Trophoblast cell (in vitro differentiated cells and primary cell): ENCODE results near the gene CD79A.

Source experiments
- DNase-seq, 2 donors: peaks; one replicate each; pipeline ENCODE4 v3.0.0-alpha.2; 2016
- H2AFZ ChIP-seq: 2 replicates; pipeline ENCODE4 v1.6.1; 2013; ENCODE audit warnings: low read length, moderate library complexity, mild to moderate bottlenecking; ENCODE audit not compliant: insufficient read depth, poor library complexity
- H2AK5ac ChIP-seq: 2 replicates; pipeline ENCODE4 v1.6.1; 2013; ENCODE audit warnings: mild to moderate bottlenecking, low read length
- H2BK120ac ChIP-seq: 2 replicates; pipeline ENCODE4 v1.6.1; 2013; ENCODE audit warnings: low read length, mild to moderate bottlenecking, moderate library complexity; ENCODE audit not compliant: insufficient read depth, poor library complexity
- H2BK12ac ChIP-seq: 2 replicates; pipeline ENCODE4 v1.6.1; 2013; ENCODE audit warnings: mild to moderate bottlenecking, low read length, moderate library complexity
- H2BK5ac ChIP-seq: 2 replicates; pipeline ENCODE4 v1.6.1; 2013; ENCODE audit warnings: low read length, low read depth, moderate library complexity, mild to moderate bottlenecking; ENCODE audit not compliant: poor library complexity
- H3K14ac ChIP-seq: 2 replicates; pipeline ENCODE4 v1.6.1; 2013; ENCODE audit warnings: mild to moderate bottlenecking, low read length
- H3K18ac ChIP-seq: 2 replicates; pipeline ENCODE4 v1.6.1; 2013; ENCODE audit warnings: mild to moderate bottlenecking, low read length
- H3K23ac ChIP-seq: 2 replicates; pipeline ENCODE4 v1.6.1; 2013; ENCODE audit warnings: low read length
- H3K27ac ChIP-seq: 2 replicates; pipeline ENCODE4 v1.5.1; 2013; ENCODE audit warnings: low read depth, mild to moderate bottlenecking, inconsistent platforms, low read length, moderate library complexity
- H3K27me3 ChIP-seq: 2 replicates; pipeline ENCODE4 v1.6.1; 2013; ENCODE audit warnings: inconsistent platforms, mild to moderate bottlenecking, low read length, moderate library complexity; ENCODE audit not compliant: insufficient read depth
- H3K36me3 ChIP-seq, 2 experiments: 1 replicate in 1 of 2; 2 replicates in 1 of 2; pipeline ENCODE4 v1.6.1; 2013; ENCODE audit warnings: low read length in 2 of 2, mild to moderate bottlenecking in 2 of 2, moderate library complexity in 1 of 2; ENCODE audit not compliant: insufficient read depth in 2 of 2, control insufficient read depth in 1 of 2
- H3K4ac ChIP-seq: 2 replicates; pipeline ENCODE4 v1.6.1; 2013; ENCODE audit warnings: low read depth, mild to moderate bottlenecking, low read length, moderate library complexity
- H3K4me1 ChIP-seq, 2 experiments: 1 replicate in 1 of 2; 2 replicates in 1 of 2; pipeline ENCODE4 v1.6.1; 2013; ENCODE audit warnings: low read length in 2 of 2, mild to moderate bottlenecking in 2 of 2, moderate library complexity in 1 of 2; ENCODE audit not compliant: insufficient read depth in 2 of 2, control insufficient read depth in 1 of 2
- H3K4me2 ChIP-seq: 2 replicates; pipeline ENCODE4 v1.6.1; 2013; ENCODE audit warnings: inconsistent platforms, mild to moderate bottlenecking, low read length, moderate library complexity
- H3K4me3 ChIP-seq: 2 replicates; pipeline ENCODE4 v1.5.1; 2013; ENCODE audit warnings: mild to moderate bottlenecking, low read depth, low read length, inconsistent platforms
- H3K79me1 ChIP-seq: one replicate; pipeline ENCODE4 v1.6.1; 2013; ENCODE audit warnings: low read length
- H3K79me2 ChIP-seq: 2 replicates; pipeline ENCODE4 v1.6.1; 2013; ENCODE audit warnings: low read length, mild to moderate bottlenecking; ENCODE audit not compliant: control insufficient read depth, insufficient read depth, poor library complexity
- H3K9ac ChIP-seq: 2 replicates; pipeline ENCODE4 v1.6.1; 2013; ENCODE audit warnings: mild to moderate bottlenecking, low read length
- H3K9me3 ChIP-seq: 2 replicates; pipeline ENCODE4 v1.6.1; 2013; ENCODE audit warnings: low read depth, mild to moderate bottlenecking, control low read depth, inconsistent platforms, low read length; ENCODE audit not compliant: insufficient read depth
- H4K12ac ChIP-seq: 2 replicates; pipeline ENCODE4 v1.6.1; 2013; ENCODE audit warnings: low read depth, mild to moderate bottlenecking, low read length, moderate library complexity
- H4K8ac ChIP-seq: 2 replicates; pipeline ENCODE4 v1.6.1; 2013; ENCODE audit warnings: low read depth, mild to moderate bottlenecking, low read length, moderate library complexity
- H4K91ac ChIP-seq: one replicate; pipeline ENCODE4 v1.6.1; 2013; ENCODE audit warnings: low read depth, mild to moderate bottlenecking, low read length, moderate library complexity
- WGBS: extraction: QIAGEN DNeasy Blood & Tissue Kit; methylation state at CpG from one replicate; pipeline ENCODE4 v1.1.7; 2013; ENCODE audit warnings: missing lambda C conversion rate; ENCODE audit not compliant: insufficient read length, insufficient coverage; ENCODE audit errors: extremely low coverage; 5-methylcytosine and 5-hydroxymethylcytosine counted together

The CD79A gene

GRCh38 chr19:41844601-41845000 lies 32.5 kb upstream of the CD79A start, which contains the start of gene LYPD4:
LYPD4 (minus strand) TSS chr19:41844683; CDS start chr19:41839285, 5,398 bp downstream.
- Histone ChIP-seq H2BK12ac (no peak within 1 kb of the TSS), H3K14ac (no peak within 1 kb of the TSS), H2BK120ac (no peak within 1 kb of the TSS), H4K8ac (no peak within 1 kb of the TSS), H3K9ac (no peak within 1 kb of the TSS), H3K9me3 (peaks cover 2% of the 10 kb centered on the region), H4K12ac (no peak within 1 kb of the TSS), H3K4me1 (no peaks in the 10 kb centered on the region), H3K79me2 (no peaks in the 10 kb centered on the region), H3K79me1 (no peaks in the 10 kb centered on the region), H4K91ac (no peak within 1 kb of the TSS), H3K4me3 (no peak within 1 kb of the TSS), H3K4me2 (no peak within 1 kb of the TSS), H3K18ac (no peak within 1 kb of the TSS), H2AK5ac (no peak within 1 kb of the TSS), H2BK5ac (no peak within 1 kb of the TSS), H3K4ac (no peak within 1 kb of the TSS), H2AFZ (no peak within 1 kb of the TSS), H3K27me3 (no peaks in the 10 kb centered on the region), H3K27ac (no peak within 1 kb of the TSS), H3K23ac (no peak within 1 kb of the TSS), H3K36me3 (no peaks in the 10 kb centered on the region)
- no CpG with 5 or more reads among the region's 30 CpGs for WGBS
- no peak for DNase-seq

- H3K4ac ChIP-seq: no peak within 1 kb of the TSS
- H3K36me3 ChIP-seq: no peaks in the 10 kb centered on the region
- H3K9ac ChIP-seq: no peak within 1 kb of the TSS
- no peak within 1 kb of the TSS for H2AK5ac ChIP-seq
- no peak within 1 kb of the TSS for H4K8ac ChIP-seq
- no peak within 1 kb of the TSS for H3K18ac ChIP-seq
- H4K91ac ChIP-seq: no peak within 1 kb of the TSS
- no peaks in the 10 kb centered on the region for H3K4me1 ChIP-seq
- no peak within 1 kb of the TSS for H3K4me3 ChIP-seq
- H2BK5ac ChIP-seq: no peak within 1 kb of the TSS
- H2BK12ac ChIP-seq: no peak within 1 kb of the TSS
- no peak within 1 kb of the TSS for H4K12ac ChIP-seq
- no peak within 1 kb of the TSS for H3K27ac ChIP-seq
- no peaks in the 10 kb centered on the region for H3K79me1 ChIP-seq
- no peak within 1 kb of the TSS for H3K23ac ChIP-seq
- peaks cover 2% of the 10 kb centered on the region for H3K9me3 ChIP-seq
- H3K4me2 ChIP-seq: no peak within 1 kb of the TSS
- H2AFZ ChIP-seq: no peak within 1 kb of the TSS
- H3K79me2 ChIP-seq: no peaks in the 10 kb centered on the region
- no peak for DNase-seq
- no peaks in the 10 kb centered on the region for H3K27me3 ChIP-seq
- H3K14ac ChIP-seq: no peak within 1 kb of the TSS
- H2BK120ac ChIP-seq: no peak within 1 kb of the TSS
- WGBS: no CpG with 5 or more reads among the region's 3 CpGs
Measured at GRCh38 chr19:41845001-41845050, 32.3 kb upstream of the CD79A start, which contains the start of gene DMRTC2. DMRTC2 (plus strand) TSS chr19:41845042; CDS start chr19:41847429, 2,387 bp downstream.

GRCh38 chr19:41845051-41845590 lies 32.0 kb upstream of the CD79A start:
- Histone ChIP-seq H2BK5ac (no peak overlapping the region), H3K18ac (no peak overlapping the region), H2BK12ac (no peak overlapping the region), H3K4me2 (no peak overlapping the region), H3K4ac (no peak overlapping the region), H4K12ac (no peak overlapping the region), H2AK5ac (no peak overlapping the region), H2AFZ (no peak overlapping the region), H3K27me3 (no peaks in the 10 kb centered on the region), H3K36me3 (no peaks in the 10 kb centered on the region), H3K79me1 (no peaks in the 10 kb centered on the region), H3K27ac (no peak overlapping the region), H3K79me2 (no peaks in the 10 kb centered on the region), H3K9me3 (peaks cover 2% of the 10 kb centered on the region), H3K23ac (no peak overlapping the region), H4K91ac (no peak overlapping the region), H3K4me3 (no peak overlapping the region), H3K14ac (no peak overlapping the region), H3K4me1 (no peaks in the 10 kb centered on the region), H2BK120ac (no peak overlapping the region), H3K9ac (no peak overlapping the region), H4K8ac (no peak overlapping the region)
- no peak for DNase-seq
- no CpG with 5 or more reads among the region's 23 CpGs for WGBS

- H2BK12ac ChIP-seq: no peak overlapping the region
- WGBS: no CpG with 5 or more reads among the region's 19 CpGs
Measured at GRCh38 chr19:41847351-41848105, 29.6 kb upstream of the CD79A start.

More at GRCh38 chr19:41847351-41848105, 29.6 kb upstream of the CD79A start:
- Histone ChIP-seq H3K9me3 (peaks cover 2% of the 10 kb centered on the region), H3K18ac (no peak overlapping the region), H3K79me2 (no peaks in the 10 kb centered on the region), H2AFZ (no peak overlapping the region), H2AK5ac (no peak overlapping the region), H4K91ac (no peak overlapping the region), H3K4me1 (no peaks in the 10 kb centered on the region), H3K4me2 (no peak overlapping the region), H3K36me3 (no peaks in the 10 kb centered on the region), H3K4me3 (no peak overlapping the region), H3K14ac (no peak overlapping the region), H3K79me1 (no peaks in the 10 kb centered on the region), H3K27me3 (no peaks in the 10 kb centered on the region), H3K27ac (no peak overlapping the region), H2BK5ac (no peak overlapping the region), H2BK120ac (no peak overlapping the region), H4K8ac (no peak overlapping the region), H3K4ac (no peak overlapping the region), H4K12ac (no peak overlapping the region), H3K9ac (no peak overlapping the region), H3K23ac (no peak overlapping the region)
- DNase-seq: no peak
